Measurements from ENCODE around the gene OMA1. TPM values are rescaled to one million over a fixed set of nuclear protein-coding genes. Genes with fewer than 3 reads are reported as not detected.

Gene OMA1
- total and polyA plus RNA-seq, 2 experiments from 2014 or later: 11.7 to 13.2 TPM

DNA sequence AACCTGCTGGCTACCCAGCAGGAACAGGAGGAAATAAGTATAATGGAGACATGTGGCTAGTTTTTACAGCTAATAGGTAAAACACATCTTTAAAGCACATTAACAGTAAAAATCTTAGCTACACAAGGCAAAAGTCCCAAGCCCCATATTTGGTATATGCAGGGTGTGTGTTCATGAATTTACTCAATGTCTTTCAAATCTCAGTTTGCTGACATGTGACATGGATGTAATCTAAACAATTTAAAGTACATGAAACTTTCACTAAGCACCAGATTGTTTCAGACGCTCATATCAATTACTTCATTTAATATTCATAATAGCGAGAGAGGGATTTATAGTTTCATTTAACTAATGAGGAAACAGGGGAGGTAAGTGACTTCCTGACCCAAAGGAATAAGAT lies 26.6 kb upstream of the OMA1 start:
- Histone ChIP-seq H3K27me3 (peaks cover 95% of the 10 kb centered on the region), H3K4me1 (ENCODE audit: low read depth) (no peaks in the 10 kb centered on the region), H3K4me3 (no peak overlapping the region), H3K36me3 (no peaks in the 10 kb centered on the region), H3K9me3 (ENCODE audit: low read depth) (no peaks in the 10 kb centered on the region), H3K27ac (no peak overlapping the region)
- TF ChIP-seq, protein P1, sequence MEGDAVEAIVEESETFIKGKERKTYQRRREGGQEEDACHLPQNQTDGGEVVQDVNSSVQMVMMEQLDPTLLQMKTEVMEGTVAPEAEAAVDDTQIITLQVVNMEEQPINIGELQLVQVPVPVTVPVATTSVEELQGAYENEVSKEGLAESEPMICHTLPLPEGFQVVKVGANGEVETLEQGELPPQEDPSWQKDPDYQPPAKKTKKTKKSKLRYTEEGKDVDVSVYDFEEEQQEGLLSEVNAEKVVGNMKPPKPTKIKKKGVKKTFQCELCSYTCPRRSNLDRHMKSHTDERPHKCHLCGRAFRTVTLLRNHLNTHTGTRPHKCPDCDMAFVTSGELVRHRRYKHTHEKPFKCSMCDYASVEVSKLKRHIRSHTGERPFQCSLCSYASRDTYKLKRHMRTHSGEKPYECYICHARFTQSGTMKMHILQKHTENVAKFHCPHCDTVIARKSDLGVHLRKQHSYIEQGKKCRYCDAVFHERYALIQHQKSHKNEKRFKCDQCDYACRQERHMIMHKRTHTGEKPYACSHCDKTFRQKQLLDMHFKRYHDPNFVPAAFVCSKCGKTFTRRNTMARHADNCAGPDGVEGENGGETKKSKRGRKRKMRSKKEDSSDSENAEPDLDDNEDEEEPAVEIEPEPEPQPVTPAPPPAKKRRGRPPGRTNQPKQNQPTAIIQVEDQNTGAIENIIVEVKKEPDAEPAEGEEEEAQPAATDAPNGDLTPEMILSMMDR (IDR thresholded peaks at IDR 0.05; ENCODE audit: low read depth, low read length): no peak
- no peak for DNase-seq (ENCODE audit: low read depth in 1 of 2, low spot score in 1 of 2)

DNA sequence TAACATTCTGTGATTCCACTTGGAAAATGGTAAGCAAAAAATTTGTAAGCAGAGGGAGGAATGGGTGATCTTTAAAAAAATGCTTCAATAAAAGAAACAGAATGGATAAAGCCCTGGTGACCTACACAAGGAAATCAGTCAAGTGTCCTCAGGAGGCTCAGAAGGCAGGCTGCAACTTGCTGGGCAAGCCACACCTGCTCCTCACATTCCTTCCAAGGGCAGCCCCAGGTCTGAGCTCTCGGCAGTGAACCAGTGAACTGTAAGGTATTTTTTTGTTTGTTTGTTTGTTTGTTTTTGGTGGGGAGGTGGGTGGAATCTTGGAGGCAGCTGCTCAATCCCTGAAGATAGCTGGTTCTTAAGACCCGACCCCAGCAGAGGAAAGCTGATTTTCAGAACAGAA lies 26.2 kb upstream of the OMA1 start:
- H3K36me3 ChIP-seq: no peaks in the 10 kb centered on the region
- TF ChIP-seq, protein P1 (IDR thresholded peaks at IDR 0.05; ENCODE audit: low read depth, low read length): no peak
- DNase-seq (ENCODE audit: low read depth in 1 of 2, low spot score in 1 of 2): no peak
- H3K4me1 ChIP-seq (ENCODE audit: low read depth): no peaks in the 10 kb centered on the region
- no peak overlapping the region for H3K27ac ChIP-seq
- H3K27me3 ChIP-seq: peaks cover 93% of the 10 kb centered on the region
- H3K4me3 ChIP-seq: no peak overlapping the region
- H3K9me3 ChIP-seq (ENCODE audit: low read depth): no peaks in the 10 kb centered on the region

DNA sequence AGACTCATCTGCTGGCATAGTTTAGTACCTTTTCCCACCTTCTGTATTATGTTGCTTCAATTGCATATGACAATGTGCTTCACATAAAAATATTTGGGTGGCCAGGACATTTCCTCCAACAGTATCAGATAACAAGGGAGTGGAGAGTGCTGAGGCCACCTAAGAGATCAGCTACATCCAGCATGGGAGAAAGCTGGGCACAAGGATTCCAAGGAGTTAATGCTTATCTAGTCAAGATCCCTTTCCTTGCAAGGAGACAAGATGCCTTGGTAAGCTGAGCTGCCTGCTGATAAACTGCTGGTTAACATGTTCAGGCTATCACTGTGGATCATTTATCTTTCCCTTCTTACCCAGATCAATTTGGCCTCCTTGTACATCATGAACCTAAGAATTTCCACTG lies 25.1 kb upstream of the OMA1 start:
- Histone ChIP-seq H3K4me3 (no peak overlapping the region), H3K36me3 (no peaks in the 10 kb centered on the region), H3K9me3 (ENCODE audit: low read depth) (no peaks in the 10 kb centered on the region), H3K4me1 (ENCODE audit: low read depth) (no peaks in the 10 kb centered on the region), H3K27me3 (peaks cover 92% of the 10 kb centered on the region), H3K27ac (no peak overlapping the region)
- TF ChIP-seq, protein P1 (IDR thresholded peaks at IDR 0.05; ENCODE audit: low read depth, low read length): no peak
- no peak for DNase-seq (ENCODE audit: low read depth in 1 of 2, low spot score in 1 of 2)

DNA sequence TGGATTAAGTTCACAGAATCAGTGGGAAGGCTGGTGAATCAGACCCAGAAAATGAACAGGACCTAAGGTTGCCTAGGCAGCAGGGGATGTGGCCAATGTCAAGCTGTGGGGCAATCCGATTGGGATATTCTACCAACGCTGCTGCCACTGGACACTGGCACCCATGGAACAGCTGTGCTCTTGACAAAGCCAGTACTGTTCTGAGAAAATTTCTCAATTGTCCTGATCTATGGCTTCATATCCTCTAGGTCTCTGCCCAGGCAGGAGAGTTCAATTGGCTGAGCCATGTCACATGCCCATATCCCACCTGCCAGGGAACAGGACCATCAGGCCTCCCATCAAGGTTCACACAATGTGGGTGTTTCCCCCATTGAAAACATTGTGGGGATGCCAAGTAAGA lies 24.3 kb upstream of the OMA1 start:
- Histone ChIP-seq H3K27me3 (peaks cover 86% of the 10 kb centered on the region), H3K9me3 (ENCODE audit: low read depth) (no peaks in the 10 kb centered on the region), H3K4me3 (no peak overlapping the region), H3K27ac (no peak overlapping the region), H3K4me1 (ENCODE audit: low read depth) (no peaks in the 10 kb centered on the region), H3K36me3 (no peaks in the 10 kb centered on the region)
- TF ChIP-seq, protein P1 (IDR thresholded peaks at IDR 0.05; ENCODE audit: low read depth, low read length): no peak
- DNase-seq (ENCODE audit: low read depth in 1 of 2, low spot score in 1 of 2): no peak

DNA sequence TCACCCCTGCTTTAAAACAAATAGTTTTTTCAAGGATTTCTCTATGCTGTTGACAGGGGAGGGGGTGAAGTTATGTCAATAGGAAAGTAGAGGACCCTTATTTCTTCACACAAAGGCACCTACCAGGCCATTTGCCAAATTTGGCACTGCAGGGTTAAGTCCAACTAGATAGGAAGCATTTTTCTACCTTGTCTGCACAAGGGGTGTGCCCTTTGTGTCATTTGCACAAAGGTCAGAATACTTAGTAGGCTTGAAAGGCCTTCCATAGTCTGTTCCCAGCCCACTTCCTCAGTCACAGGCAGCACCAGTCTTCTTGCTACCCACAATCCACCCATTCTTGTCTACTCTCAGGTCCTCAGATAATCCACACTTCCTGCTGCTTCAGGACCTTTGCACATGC lies 23.6 kb upstream of the OMA1 start:
- TF ChIP-seq, protein P1 (IDR thresholded peaks at IDR 0.05; ENCODE audit: low read depth, low read length): no peak
- Histone ChIP-seq H3K4me3 (no peak overlapping the region), H3K27me3 (peaks cover 84% of the 10 kb centered on the region), H3K4me1 (ENCODE audit: low read depth) (no peaks in the 10 kb centered on the region), H3K9me3 (ENCODE audit: low read depth) (no peaks in the 10 kb centered on the region), H3K27ac (no peak overlapping the region), H3K36me3 (no peaks in the 10 kb centered on the region)
- DNase-seq (ENCODE audit: low read depth in 1 of 2, low spot score in 1 of 2): no peak

DNA sequence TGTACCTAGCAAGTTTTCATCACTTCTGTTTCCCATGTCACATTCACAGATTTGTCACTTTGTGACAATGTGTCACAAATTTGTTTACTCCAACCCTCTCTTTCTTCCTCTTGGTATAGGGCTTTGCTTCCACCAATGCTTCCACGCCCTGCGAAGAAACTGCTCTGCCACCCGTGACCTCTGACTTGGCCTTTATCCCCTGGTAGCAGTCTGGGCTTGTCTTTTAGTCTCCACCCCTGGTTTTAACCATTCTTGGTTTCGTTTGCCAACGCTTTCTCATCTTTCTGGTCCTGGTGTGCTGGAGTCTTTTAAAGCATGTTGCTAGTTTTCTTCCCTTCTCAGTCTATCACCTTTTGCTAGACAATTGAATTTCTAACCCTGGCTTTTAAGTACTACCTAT lies 22.4 kb upstream of the OMA1 start:
- H3K4me1 ChIP-seq (ENCODE audit: low read depth): no peaks in the 10 kb centered on the region
- H3K9me3 ChIP-seq (ENCODE audit: low read depth): no peaks in the 10 kb centered on the region
- H3K27me3 ChIP-seq: peaks cover 72% of the 10 kb centered on the region
- no peak for DNase-seq (ENCODE audit: low read depth in 1 of 2, low spot score in 1 of 2)
- TF ChIP-seq, protein P1 (IDR thresholded peaks at IDR 0.05; ENCODE audit: low read depth, low read length): no peak
- H3K4me3 ChIP-seq: no peak overlapping the region
- no peak overlapping the region for H3K27ac ChIP-seq
- H3K36me3 ChIP-seq: no peaks in the 10 kb centered on the region

Measured in cardiac muscle cell (in vitro differentiated cells and primary cell).